Measurements from ENCODE around the gene ROR1. TPM values are rescaled to one million over a fixed set of nuclear protein-coding genes. Genes with fewer than 3 reads are reported as not detected.

The ROR1 gene
- total and polyA plus RNA-seq, 7 donors: 0.13 to 2.8 (median 1.2) TPM

GRCh38 chr1:64049900-64050540, 276.2 kb downstream of the ROR1 start:
- intact Hi-C loops (cut with DNase I): loop anchor here (10.0 kb wide), 2 partner anchors 275 to 445 kb away; partner anchors contain the start of gene ROR1 (in 1 of the 2)
- ATAC-seq (no peak), DNase-seq (no peak)
- no peak for TF ChIP-seq CTCF (IDR thresholded peaks at IDR 0.05)
- H3K36me3 ChIP-seq (ENCODE audit: insufficient read depth in 1 of 2, low read depth in 1 of 2): no peaks in the 10 kb centered on the region
- no peak overlapping the region for H3K4me3 ChIP-seq
- peaks cover 21% of the 10 kb centered on the region for H3K4me1 ChIP-seq
- no peaks in the 10 kb centered on the region for H3K9me3 ChIP-seq
- H3K27ac ChIP-seq: no peak overlapping the region
- 89 to 91% (median 89%) methylated on average over 9 of the region's 9 CpGs for WGBS, 3 donors
- no peaks in the 10 kb centered on the region for H3K27me3 ChIP-seq (ENCODE audit: insufficient read depth in 3 of 3, low read length in 2 of 3)

GRCh38 chr1:64050601-64051000, 276.8 kb downstream of the ROR1 start:
- no peak overlapping the region for H3K4me3 ChIP-seq
- intact Hi-C loops (cut with DNase I): no loop called here
- DNase-seq (no peak), ATAC-seq (no peak)
- no peak for TF ChIP-seq CTCF (IDR thresholded peaks at IDR 0.05)
- H3K27me3 ChIP-seq (ENCODE audit: insufficient read depth in 3 of 3, low read length in 2 of 3): no peaks in the 10 kb centered on the region
- peaks cover 25% of the 10 kb centered on the region for H3K4me1 ChIP-seq
- H3K9me3 ChIP-seq: no peaks in the 10 kb centered on the region
- no peaks in the 10 kb centered on the region for H3K36me3 ChIP-seq (ENCODE audit: insufficient read depth in 1 of 2, low read depth in 1 of 2)
- WGBS, 3 donors: 81 to 85% (median 84%) methylated on average over 2 of the region's 2 CpGs
- H3K27ac ChIP-seq: no peak overlapping the region

GRCh38 chr1:64051796-64052195, 278.0 kb downstream of the ROR1 start:
- no peak for TF ChIP-seq CTCF (IDR thresholded peaks at IDR 0.05)
- ATAC-seq (peak; percentile 38 to 78 (median 68)), DNase-seq (no peak)
- intact Hi-C loops (cut with DNase I): no loop called here
- Histone ChIP-seq H3K4me1 (peaks cover 30% of the 10 kb centered on the region), H3K27me3 (ENCODE audit: insufficient read depth in 3 of 3, low read length in 2 of 3) (no peaks in the 10 kb centered on the region), H3K36me3 (ENCODE audit: insufficient read depth in 1 of 2, low read depth in 1 of 2) (no peaks in the 10 kb centered on the region), H3K27ac (no peak overlapping the region), H3K4me3 (no peak overlapping the region), H3K9me3 (no peaks in the 10 kb centered on the region)

GRCh38 chr1:64052777-64053176, 279.0 kb downstream of the ROR1 start:
- H3K27me3 ChIP-seq (ENCODE audit: insufficient read depth in 3 of 3, low read length in 2 of 3): no peaks in the 10 kb centered on the region
- no peak for TF ChIP-seq CTCF (IDR thresholded peaks at IDR 0.05)
- ATAC-seq: no peak
- H3K27ac ChIP-seq: no peak overlapping the region
- intact Hi-C loops (cut with DNase I): no loop called here
- no peaks in the 10 kb centered on the region for H3K9me3 ChIP-seq
- no peak overlapping the region for H3K4me3 ChIP-seq
- no peaks in the 10 kb centered on the region for H3K36me3 ChIP-seq (ENCODE audit: insufficient read depth in 1 of 2, low read depth in 1 of 2)
- DNase-seq: no peak
- H3K4me1 ChIP-seq: peaks cover 30% of the 10 kb centered on the region
- 80 to 94% (median 94%) methylated on average over 1 of the region's 1 CpG for WGBS, 3 donors

- no peak for DNase-seq
- peak overlapping the region; percentile 27 for H3K27ac ChIP-seq
- peak; percentile 94 to 98 (median 96) for ATAC-seq
- no peaks in the 10 kb centered on the region for H3K27me3 ChIP-seq (ENCODE audit: insufficient read depth in 3 of 3, low read length in 2 of 3)
- TF ChIP-seq CTCF (IDR thresholded peaks at IDR 0.05): no peak
- 24 to 42% (median 32%) methylated on average over 2 of the region's 2 CpGs for WGBS, 3 donors
- no peaks in the 10 kb centered on the region for H3K9me3 ChIP-seq
- peaks cover 30% of the 10 kb centered on the region for H3K4me1 ChIP-seq
- no peak overlapping the region for H3K4me3 ChIP-seq
- no peaks in the 10 kb centered on the region for H3K36me3 ChIP-seq (ENCODE audit: insufficient read depth in 1 of 2, low read depth in 1 of 2)
- intact Hi-C loops (cut with DNase I): no loop called here
Measured at GRCh38 chr1:64055310-64055709, 281.5 kb downstream of the ROR1 start.
